Endodermal cell (in vitro differentiated cells): Measurements from ENCODE around the gene STAT3. TPM values are rescaled to one million over a fixed set of nuclear protein-coding genes. Genes with fewer than 3 reads are reported as not detected.

ENCODE experiments used
- DNase-seq: peaks from one replicate; pipeline ENCODE4 v3.0.0-alpha.2; 2017
- H3K27ac ChIP-seq: 2 replicates; pipeline ENCODE4 v1.5.1; 2013; ENCODE audit warnings: mild to moderate bottlenecking, low read depth, low read length, moderate library complexity
- H3K27me3 ChIP-seq: 2 replicates; pipeline ENCODE4 v1.6.1; 2013; ENCODE audit warnings: mild to moderate bottlenecking, low read length, moderate library complexity; ENCODE audit not compliant: insufficient read depth, control insufficient read depth, poor library complexity, severe bottlenecking
- H3K36me3 ChIP-seq: 2 replicates; pipeline ENCODE4 v1.7.0; 2013; ENCODE audit warnings: mild to moderate bottlenecking, low read length, moderate library complexity; ENCODE audit not compliant: control insufficient read depth, insufficient read depth
- H3K4me1 ChIP-seq: one replicate; pipeline ENCODE4 v1.7.0; 2013; ENCODE audit warnings: low read length; ENCODE audit not compliant: control insufficient read depth, insufficient read depth
- H3K4me3 ChIP-seq: 2 replicates; pipeline ENCODE4 v1.5.1; 2013; ENCODE audit warnings: mild to moderate bottlenecking, low read length, moderate library complexity
- H3K9ac ChIP-seq: 2 replicates; pipeline ENCODE4 v1.6.1; 2013; ENCODE audit warnings: mild to moderate bottlenecking, low read length, moderate library complexity; ENCODE audit not compliant: poor library complexity, severe bottlenecking; ENCODE audit errors: extremely low read depth
- H3K9me3 ChIP-seq: 2 replicates; pipeline ENCODE4 v1.6.1; 2013; ENCODE audit warnings: mild to moderate bottlenecking, low read length, moderate library complexity; ENCODE audit not compliant: control insufficient read depth
- H3K27ac Mint-ChIP-seq: 2 replicates; pipeline ENCODE4 v1.8.0; 2020; ENCODE audit warnings: mixed read lengths
- H3K27me3 Mint-ChIP-seq: 2 replicates; pipeline ENCODE4 v1.8.0; 2021; ENCODE audit warnings: mild to moderate bottlenecking, mixed read lengths; ENCODE audit not compliant: insufficient read depth
- H3K36me3 Mint-ChIP-seq: 2 replicates; pipeline ENCODE4 v1.8.0; 2020; ENCODE audit warnings: low read depth, mixed read lengths
- H3K4me1 Mint-ChIP-seq: 2 replicates; pipeline ENCODE4 v1.8.0; 2020; ENCODE audit warnings: mixed read lengths
- H3K4me3 Mint-ChIP-seq: 2 replicates; pipeline ENCODE4 v1.8.0; 2020; ENCODE audit warnings: mild to moderate bottlenecking, moderate library complexity, mixed read lengths
- H3K9me3 Mint-ChIP-seq: 2 replicates; pipeline ENCODE4 v1.8.0; 2020; ENCODE audit warnings: mild to moderate bottlenecking, mixed read lengths
- CTCF ChIP-seq: fragments of 200-600 bp; sonication (generic); conservative IDR thresholded peaks from 2 replicates; pipeline ENCODE4 v1.5.0; 2021; ENCODE audit warnings: antibody characterized with exemption, mild to moderate bottlenecking
- WGBS, 2 experiments: methylation state at CpG; one replicate each; pipeline versions ENCODE4 v1.1.5 to v1.1.7; 2013; ENCODE audit warnings: missing lambda C conversion rate in 2 of 2, mixed read lengths in 1 of 2; ENCODE audit not compliant: insufficient coverage in 1 of 2, insufficient read length in 1 of 2; 5-methylcytosine and 5-hydroxymethylcytosine counted together
- total RNA-seq, 2 donors: library from RNA; stranded (reverse); fragmentation: NEBNext Ultra II Directional in 1 of 2; extraction: Animal tissue kit (Norgen Biotek cat#: 25700) in 1 of 2; gene quantifications; 2 replicates in 1 of 2; 3 replicates in 1 of 2; pipeline ENCODE4 v1.2.1, GENCODE V29; 2021

Gene STAT3
- total RNA-seq, 2 donors from 2014 or later, result 27.5 to 32.4 TPM

- Mint-ChIP-seq H3K36me3 (no peaks in the 10 kb centered on the region), H3K4me1 (peaks cover 3% of the 10 kb centered on the region), H3K27ac (no peak overlapping the region), H3K27me3 (peaks cover 21% of the 10 kb centered on the region), H3K4me3 (no peak overlapping the region), H3K9me3 (no peaks in the 10 kb centered on the region)
- Histone ChIP-seq H3K27ac (no peak overlapping the region), H3K4me1 (no peaks in the 10 kb centered on the region), H3K4me3 (no peak overlapping the region), H3K9ac (no peak overlapping the region), H3K36me3 (no peaks in the 10 kb centered on the region), H3K9me3 (no peaks in the 10 kb centered on the region), H3K27me3 (peaks cover 27% of the 10 kb centered on the region)
- WGBS, 2 experiments, result 89% methylated on average over 5 of the region's 5 CpGs; no CpG with 5 or more reads in 1 of the 2 experiments
- TF ChIP-seq CTCF, result no peak
- no peak for DNase-seq
Measured at GRCh38 chr17:42284024-42284369, 104.2 kb downstream of the STAT3 start.

GRCh38 chr17:42283241-42284023 lies 104.8 kb downstream of the STAT3 start:
- Histone ChIP-seq H3K4me1 (no peaks in the 10 kb centered on the region), H3K9me3 (no peaks in the 10 kb centered on the region), H3K4me3 (no peak overlapping the region), H3K27me3 (peaks cover 21% of the 10 kb centered on the region), H3K9ac (no peak overlapping the region), H3K36me3 (no peaks in the 10 kb centered on the region), H3K27ac (no peak overlapping the region)
- H3K4me3 Mint-ChIP-seq, result no peak overlapping the region
- DNase-seq, result peak; percentile 40
- peaks cover 16% of the 10 kb centered on the region for H3K27me3 Mint-ChIP-seq
- WGBS, 2 experiments, result 90 to 100% methylated on average over 5 to 7 of the region's 7 CpGs
- no peaks in the 10 kb centered on the region for H3K9me3 Mint-ChIP-seq
- no peak for TF ChIP-seq CTCF
- H3K27ac Mint-ChIP-seq, result no peak overlapping the region
- no peaks in the 10 kb centered on the region for H3K36me3 Mint-ChIP-seq
- H3K4me1 Mint-ChIP-seq, result peaks cover 3% of the 10 kb centered on the region

GRCh38 chr17:42282478-42283080 lies 105.7 kb downstream of the STAT3 start:
- H3K36me3 ChIP-seq, result no peaks in the 10 kb centered on the region
- Mint-ChIP-seq H3K4me1 (peaks cover under 1% of the 10 kb centered on the region), H3K27me3 (peaks cover 12% of the 10 kb centered on the region), H3K9me3 (no peaks in the 10 kb centered on the region), H3K27ac (no peak overlapping the region), H3K36me3 (no peaks in the 10 kb centered on the region), H3K4me3 (no peak overlapping the region)
- H3K4me3 ChIP-seq, result no peak overlapping the region
- no peaks in the 10 kb centered on the region for H3K4me1 ChIP-seq
- H3K9me3 ChIP-seq, result no peaks in the 10 kb centered on the region
- peak; percentile 62 for TF ChIP-seq CTCF
- H3K9ac ChIP-seq, result no peak overlapping the region
- WGBS, 2 experiments, result 90 to 100% methylated on average over 2 to 6 of the region's 6 CpGs
- peaks cover 12% of the 10 kb centered on the region for H3K27me3 ChIP-seq
- DNase-seq, result peak; percentile 85
- H3K27ac ChIP-seq, result no peak overlapping the region
